Measurements from ENCODE around the gene TSSC4. TPM values are rescaled to one million over a fixed set of nuclear protein-coding genes. Genes with fewer than 3 reads are reported as not detected.
"Not testable (repeated sequence)": the region's sequence is repeated elsewhere in the genome, so short reads cannot be mapped to it uniquely, and the experiment has no call there.

The TSSC4 gene
- polyA plus RNA-seq (ENCODE audit: insufficient read length in 4 of 4), result 10 to 100 TPM; 33.2 to 56.3 (median 43.8) TPM

DNA sequence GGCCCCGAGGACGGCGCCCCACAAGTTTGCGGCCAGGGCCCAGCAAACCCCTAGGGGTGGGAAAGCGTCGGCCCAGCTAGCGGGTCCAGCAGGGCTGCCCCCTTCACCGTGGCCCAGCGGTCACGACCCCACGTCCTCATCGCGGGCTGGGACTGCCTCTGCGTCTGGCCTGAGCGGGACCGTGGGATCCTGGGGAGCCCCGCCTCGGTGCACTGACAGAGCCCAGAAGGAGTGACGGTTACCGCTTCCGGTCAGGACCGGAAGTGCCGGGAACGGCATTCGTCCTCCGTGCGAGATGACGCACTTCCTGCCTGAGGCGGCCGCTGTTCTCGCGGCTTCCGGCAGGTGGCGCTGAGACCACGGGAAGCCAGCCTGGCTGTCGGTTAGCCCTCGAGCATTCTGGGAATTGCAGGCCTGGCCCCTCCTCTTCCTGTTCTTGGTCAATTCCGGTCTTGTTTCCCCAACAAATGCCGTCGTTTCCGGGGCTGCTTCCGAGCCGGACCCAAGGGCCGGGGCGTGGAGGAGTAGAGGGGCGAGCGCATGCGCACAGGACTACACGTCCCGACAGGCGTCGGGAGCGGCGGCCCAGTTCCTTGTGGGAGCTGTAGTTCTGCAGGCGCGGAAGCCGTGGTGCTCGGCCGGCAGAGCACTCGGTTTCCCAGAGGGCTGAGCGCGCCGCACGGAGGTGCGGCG, at the start of gene TSSC4:
Gene TSSC4 (plus strand): TSS at position 682 of the 693 bp plus-strand sequence. CDS start 1,884 bp downstream, outside the sequence.
- DNase-seq (ENCODE audit: low read depth in 4 of 4, low spot score in 2 of 4), result peak; percentile 99 to 100 (median 100)

DNA sequence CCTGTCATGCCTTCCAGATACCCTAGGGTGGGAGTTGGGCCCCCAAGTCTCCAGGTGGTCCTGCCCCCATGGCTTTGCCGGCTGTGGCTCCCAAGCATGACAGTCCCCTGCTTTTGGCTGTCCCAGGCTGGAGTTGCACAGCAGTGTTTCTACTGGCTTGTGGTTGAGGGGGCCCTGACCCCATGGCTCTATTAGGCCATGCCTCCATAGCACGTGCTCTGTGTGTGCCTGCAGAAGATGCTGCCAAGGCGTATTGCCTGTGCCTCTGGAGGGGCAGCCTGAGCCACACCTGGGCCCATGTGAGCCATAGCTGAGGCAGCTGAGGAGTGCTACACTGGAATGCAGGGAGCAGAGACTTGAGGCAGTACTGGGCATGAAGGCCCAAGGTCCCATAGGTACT, 48.8 kb upstream of the TSSC4 start:
- DNase-seq (ENCODE audit: low read depth in 4 of 4, low spot score in 2 of 4), result no peak

DNA sequence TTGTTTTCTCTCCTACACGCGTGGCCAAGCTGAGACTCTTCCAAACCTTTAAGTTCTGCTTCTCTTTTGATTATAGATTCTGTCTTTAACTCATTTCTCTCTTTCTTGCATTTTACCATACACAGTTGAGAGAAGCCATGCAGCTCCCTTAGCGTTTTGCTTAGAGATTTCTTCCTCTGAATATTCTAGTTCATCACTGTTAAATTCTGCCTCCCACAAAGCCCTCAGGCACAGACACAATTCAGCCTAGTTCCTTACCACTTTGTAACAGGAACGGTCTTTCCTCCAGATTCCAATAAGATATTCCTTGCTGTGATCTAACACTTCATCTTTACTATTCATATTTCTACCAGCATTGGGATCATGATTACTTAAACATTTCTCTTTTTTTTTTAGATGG, 48.1 kb upstream of the TSSC4 start:
- no peak for DNase-seq (ENCODE audit: low read depth in 4 of 4, low spot score in 2 of 4)

GRCh38 chr11:2355000-2355644, 45.4 kb upstream of the TSSC4 start:
- no peak for DNase-seq (ENCODE audit: low read depth in 4 of 4, low spot score in 2 of 4)

GRCh38 chr11:2357246-2357645, 43.3 kb upstream of the TSSC4 start:
- DNase-seq (ENCODE audit: low read depth in 4 of 4, low spot score in 2 of 4), result no peak

GRCh38 chr11:2357651-2358050, 42.9 kb upstream of the TSSC4 start:
- not testable (repeated sequence) for DNase-seq (ENCODE audit: low read depth in 4 of 4, low spot score in 2 of 4)

DNA sequence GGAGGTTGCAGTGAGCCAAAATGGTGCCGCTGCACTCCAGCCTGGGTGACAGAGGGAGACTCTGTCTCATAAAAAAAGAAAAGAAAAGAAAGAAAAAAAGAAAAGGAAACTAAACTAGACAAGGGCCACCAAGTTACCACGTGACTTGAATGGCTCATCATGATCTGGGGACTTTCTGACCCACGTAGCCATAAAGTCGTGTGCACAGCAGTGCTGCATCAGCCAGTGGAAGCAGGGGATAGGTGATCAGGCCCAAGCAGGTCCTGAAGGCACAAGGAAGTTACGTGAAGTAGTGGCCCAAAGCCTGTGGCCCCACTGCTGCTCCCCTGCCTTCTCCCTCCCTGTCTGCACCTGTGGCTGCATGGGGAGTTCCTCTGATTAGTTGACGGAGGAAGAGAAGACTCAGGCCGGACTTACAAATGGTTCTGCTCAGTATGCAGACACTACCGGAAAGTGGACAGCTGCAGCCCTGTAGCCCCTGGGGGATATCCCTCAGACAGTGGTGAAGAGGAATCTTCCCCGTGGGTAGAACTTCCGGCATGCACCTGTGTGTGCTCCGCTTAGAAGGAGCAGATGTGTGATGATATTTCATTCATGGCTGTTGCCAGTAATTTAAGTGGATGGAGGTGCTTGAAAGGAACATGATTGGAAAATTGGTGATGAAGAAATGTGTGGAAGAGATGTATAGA, 41.7 kb upstream of the TSSC4 start:
- no peak for DNase-seq (ENCODE audit: low read depth in 4 of 4, low spot score in 2 of 4)

- no peak for DNase-seq (ENCODE audit: low read depth in 4 of 4, low spot score in 2 of 4)
Measured at GRCh38 chr11:2359557-2359956, 41.0 kb upstream of the TSSC4 start.

DNA sequence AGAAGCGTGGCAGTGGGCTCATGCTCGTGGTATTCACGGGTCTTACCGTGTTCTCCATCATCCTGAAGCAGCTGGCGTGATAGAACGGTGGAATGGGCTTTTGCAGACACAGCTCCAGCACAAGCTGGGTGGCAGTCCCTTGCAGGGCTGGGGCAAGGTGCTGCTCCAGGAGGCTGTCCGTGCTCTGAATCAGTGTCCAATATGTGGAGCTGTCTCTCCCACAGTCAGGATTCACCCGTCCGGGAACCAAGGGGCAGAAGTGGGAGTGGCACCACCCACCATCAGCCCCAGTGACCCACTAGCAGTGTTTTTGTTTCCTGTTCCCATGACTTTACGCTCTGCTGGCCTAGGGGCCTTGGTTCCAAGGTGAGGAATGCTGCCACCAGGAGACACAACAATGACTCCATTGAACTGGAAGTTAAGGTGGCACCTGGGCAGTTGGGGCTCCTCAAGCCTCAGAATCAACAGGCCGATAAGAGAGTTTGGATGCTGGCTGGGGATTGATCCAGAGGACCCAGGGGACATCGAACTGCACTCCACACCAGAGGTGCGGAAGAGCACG, 40.4 kb upstream of the TSSC4 start:
- DNase-seq (ENCODE audit: low read depth in 4 of 4, low spot score in 2 of 4), result no peak

DNA sequence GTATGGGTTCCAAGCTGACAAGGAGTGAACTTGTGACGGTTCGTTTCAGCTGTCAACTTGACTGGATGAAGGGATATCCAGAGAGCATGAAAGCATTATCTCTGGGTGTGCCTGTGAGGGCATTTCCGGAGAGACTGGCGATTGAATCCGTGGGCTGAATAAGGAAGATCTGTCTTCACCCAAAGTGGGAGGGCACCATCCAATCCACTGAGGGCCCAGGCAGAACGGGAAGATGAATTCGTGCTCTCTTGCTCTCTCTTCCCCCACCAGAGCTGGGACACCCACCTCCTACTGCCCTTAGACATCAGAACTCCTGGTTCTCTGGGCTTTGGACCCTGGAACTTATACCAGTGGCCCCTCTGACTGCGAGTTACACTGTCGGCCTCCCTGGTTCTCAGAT, 39.0 kb upstream of the TSSC4 start:
- DNase-seq (ENCODE audit: low read depth in 4 of 4, low spot score in 2 of 4), result no peak

DNA sequence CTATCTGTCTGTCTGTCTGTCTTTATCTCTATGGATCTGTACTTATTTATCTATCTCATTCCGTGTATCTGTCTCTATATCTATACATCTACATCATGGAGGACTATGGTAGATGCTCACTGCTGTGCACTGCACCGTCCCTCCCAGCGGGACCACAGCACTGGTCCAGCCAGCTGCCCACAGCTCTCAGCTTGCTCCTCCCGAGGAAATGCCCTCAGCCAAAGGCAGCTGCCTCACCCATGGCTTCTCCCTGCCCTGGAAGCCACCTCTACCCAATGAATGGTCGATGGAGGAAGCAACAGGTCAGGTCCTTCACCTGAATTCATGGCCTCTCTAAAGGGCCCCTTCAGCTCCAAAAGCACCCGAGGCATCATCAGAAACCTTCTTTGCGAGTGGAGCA, 38.1 kb upstream of the TSSC4 start:
- DNase-seq (ENCODE audit: low read depth in 4 of 4, low spot score in 2 of 4), result no peak

DNA sequence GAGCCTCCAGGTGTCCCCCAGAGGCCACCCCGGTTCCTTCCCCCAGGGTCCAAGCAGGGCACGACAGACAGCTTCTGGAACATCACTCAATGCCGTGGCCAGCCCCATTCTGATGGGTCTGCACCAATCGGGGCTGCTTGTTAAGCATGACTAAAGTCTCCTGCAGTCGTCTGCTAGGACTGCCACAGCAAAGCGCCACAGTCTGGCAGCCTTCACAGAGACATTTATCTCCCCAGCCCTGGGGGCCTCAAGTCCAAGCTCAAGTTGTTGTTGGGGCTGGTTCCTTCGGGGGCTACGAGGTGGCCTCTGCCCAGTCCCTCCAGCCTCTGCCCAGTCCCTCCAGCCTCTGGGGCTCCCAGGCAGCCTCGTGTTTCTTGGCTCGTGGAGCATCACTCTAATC, 37.4 kb upstream of the TSSC4 start:
- no peak for DNase-seq (ENCODE audit: low read depth in 4 of 4, low spot score in 2 of 4)

DNA sequence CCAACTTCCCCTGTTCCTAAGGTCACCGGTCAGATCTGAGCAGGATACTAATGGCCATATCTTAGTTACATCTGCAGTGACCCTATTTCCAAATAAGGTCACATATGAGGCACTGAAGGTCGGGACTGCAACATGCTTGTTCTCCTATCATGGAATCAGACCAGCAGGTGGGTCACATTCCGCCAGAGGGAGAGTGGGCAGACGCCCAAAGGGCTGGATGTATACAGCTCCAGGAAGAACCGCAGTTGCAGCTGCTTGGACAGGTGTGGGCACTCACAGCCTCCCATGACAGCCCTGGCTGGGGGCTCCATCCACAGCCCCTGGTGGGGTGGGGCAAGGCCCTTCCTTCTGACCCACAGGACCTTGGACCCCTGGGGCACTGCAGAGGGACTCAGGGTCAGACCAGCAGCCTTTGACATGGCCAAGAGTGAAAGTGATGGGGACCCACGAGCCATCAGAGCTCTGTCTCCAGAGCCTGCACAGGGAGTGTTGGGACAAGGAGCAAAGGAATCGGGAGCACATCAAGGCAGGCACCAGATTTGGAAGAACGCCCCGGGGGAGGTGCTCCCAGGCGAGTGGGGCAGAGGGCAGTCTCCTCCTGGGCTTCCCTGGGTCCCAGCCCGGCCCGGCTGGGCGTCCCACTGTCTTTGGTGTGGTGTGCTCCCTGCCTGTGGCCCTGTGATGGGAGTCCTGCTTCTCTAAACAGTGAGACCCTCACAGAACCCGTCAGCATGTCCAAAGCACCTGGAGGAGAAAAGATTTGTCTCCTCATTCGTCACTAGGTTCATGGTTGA, 36.8 kb upstream of the TSSC4 start:
- no peak for DNase-seq (ENCODE audit: low read depth in 4 of 4, low spot score in 2 of 4)

GRCh38 chr11:2364386-2364785, 36.2 kb upstream of the TSSC4 start:
- DNase-seq (ENCODE audit: low read depth in 4 of 4, low spot score in 2 of 4), result not testable (repeated sequence)

DNA sequence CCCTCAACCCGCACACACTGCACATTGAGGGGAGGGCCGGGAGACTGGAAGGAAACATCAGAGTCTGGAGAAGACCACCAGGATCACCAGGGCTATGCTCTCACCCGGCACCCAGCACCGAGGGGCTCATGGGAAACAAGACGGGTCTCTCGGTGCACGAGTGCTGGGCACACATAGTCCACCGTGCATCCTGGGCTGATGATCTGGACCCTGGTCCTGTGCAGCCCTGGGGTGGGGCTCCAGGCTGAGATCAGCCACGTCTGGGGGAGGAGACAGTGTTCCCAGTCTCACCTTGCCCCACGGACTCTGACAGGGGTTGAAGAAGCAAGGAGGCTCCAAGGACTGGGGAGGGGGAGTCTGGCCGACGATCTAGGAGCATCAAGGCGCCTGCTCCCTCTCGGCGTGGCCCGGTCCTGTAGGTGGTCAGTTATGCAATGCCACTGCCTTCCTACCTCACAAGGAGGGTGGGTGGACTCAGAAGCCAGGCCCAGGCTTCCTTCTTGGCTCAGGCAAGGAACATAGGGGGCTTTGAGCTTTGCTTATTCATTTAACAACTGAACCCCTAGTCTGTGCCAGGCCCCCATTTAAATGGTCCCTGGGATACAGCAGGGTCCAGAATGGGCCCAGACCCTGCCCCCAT, 34.9 kb upstream of the TSSC4 start:
- no peak for DNase-seq (ENCODE audit: low read depth in 4 of 4, low spot score in 2 of 4)

- DNase-seq (ENCODE audit: low read depth in 4 of 4, low spot score in 2 of 4), result no peak
Measured at GRCh38 chr11:2366276-2366675, 34.3 kb upstream of the TSSC4 start.

DNA sequence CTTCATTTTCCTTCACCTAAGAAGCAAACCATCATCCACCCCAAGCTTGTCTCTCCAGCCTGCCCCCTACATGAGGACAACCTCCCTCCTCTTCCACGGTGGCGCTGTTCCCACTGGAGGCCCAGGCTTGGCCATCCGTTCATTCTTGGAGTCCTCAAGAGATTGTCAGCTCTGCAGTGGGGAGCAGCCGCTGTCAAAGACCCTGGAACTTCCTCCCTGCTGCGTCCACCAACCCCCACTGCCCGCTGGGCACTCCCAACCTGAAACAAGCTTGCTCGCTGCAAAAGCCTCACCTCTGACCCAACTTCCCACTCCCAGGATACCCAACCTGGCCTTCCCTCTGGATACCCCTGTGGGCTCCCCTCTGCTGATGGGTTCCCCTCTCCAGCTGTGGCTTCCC, 33.8 kb upstream of the TSSC4 start:
- no peak for DNase-seq (ENCODE audit: low read depth in 4 of 4, low spot score in 2 of 4)

DNA sequence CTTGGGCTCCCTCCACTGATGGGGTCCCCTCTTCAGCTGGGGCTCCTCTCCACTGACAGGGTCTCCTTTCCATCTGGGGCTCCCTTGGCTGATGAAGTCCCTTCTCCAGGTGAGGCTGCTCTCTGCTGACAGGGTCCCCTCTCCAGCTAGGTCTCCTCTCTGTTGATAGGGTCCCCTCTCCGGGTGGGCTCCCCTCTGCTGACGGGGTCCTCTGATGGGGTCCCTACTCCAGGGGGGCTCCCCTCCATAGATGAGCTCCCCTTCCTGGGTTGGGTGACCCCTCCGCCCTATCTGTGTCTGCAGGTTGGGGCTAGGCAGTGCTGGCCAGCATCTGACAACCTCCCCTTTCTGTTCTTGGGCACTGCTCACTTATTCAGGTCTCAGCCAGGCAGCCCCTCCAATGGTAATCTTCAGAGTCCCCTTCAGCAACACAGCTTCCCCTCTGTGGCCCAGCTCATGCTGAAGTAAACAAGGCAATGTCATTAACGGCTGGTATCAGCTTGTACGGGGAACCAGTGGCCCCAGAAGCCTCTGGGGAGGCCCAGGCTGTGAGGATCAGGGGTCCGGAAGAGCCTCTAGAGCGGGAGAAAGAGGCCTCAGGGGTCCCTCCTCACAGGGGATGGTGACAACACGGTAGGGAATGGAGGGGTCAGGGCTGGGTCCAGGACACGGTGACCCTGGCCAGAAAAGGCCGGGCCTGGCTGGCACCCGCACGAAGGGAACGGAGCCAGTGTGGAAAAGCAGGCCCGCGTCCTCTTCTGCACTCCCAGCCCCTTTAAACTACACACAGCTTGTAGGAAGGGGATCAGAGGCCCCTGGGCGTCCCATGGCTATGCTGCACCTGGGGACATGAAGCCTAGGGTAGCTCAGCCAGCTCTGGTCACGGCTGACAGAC, 33.0 kb upstream of the TSSC4 start:
- DNase-seq (ENCODE audit: low read depth in 4 of 4, low spot score in 2 of 4), result no peak

GRCh38 chr11:2368178-2368850, 32.2 kb upstream of the TSSC4 start:
- no peak for DNase-seq (ENCODE audit: low read depth in 4 of 4, low spot score in 2 of 4)
